ENCODE results near the gene PDIA6. TPM values are rescaled to one million over a fixed set of nuclear protein-coding genes. Genes with fewer than 3 reads are reported as not detected.

PDIA6 gene
- total RNA-seq, 2 experiments from 2014 or later: 25.5 to 26.3 TPM

DNA sequence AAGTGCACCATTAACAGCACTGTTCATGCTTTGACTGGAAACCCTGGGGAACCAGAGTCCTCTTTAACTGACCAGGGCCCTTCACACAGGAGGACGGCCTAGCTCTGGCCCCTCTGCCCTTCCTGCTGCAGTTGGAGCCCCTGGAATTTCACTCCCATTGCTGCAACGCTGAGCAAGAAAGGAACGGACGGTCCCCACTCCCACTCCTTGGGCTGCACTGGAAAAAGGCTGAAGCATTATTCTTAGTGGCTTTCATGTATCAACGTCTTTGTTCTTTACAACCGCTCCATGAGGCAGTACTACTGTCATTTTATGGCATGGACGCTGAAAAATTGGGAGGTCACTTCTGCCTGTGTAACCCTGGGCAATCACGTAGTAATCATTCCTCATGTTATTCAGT lies 9.9 kb downstream of the PDIA6 start:
- CTCF ChIA-PET: no interaction called here
- intact Hi-C loops (cut with DNase I, micrococcal nuclease): no loop called here
- H3K9me3 Mint-ChIP-seq: no peaks in the 10 kb centered on the region

DNA sequence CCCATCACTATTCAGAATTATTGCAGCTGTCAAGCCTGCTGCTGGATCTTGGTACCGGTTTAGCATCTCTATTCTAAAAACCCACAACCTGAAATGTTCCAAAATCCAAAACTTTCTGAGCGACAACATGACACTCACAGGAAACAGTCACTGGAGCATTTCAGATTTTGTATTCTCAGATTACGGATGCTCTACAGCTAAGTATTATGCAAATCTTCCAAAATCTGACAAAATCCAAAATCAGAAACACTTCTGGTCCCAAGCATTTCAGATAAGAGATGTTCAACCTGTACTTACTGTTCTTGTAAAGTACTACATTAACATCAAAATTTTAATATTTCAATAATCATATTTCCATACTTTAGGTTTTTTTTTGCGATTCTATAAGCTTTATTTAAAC lies 12.4 kb downstream of the PDIA6 start:
- H3K4me1 ChIP-seq (ENCODE audit: insufficient read depth, low read length): no peaks in the 10 kb centered on the region
- Mint-ChIP-seq H3K36me3 (ENCODE audit: low read depth) (peaks cover 81% of the 10 kb centered on the region), H3K27ac (no peak overlapping the region), H3K9me3 (no peaks in the 10 kb centered on the region), H3K4me1 (ENCODE audit: low read depth) (peaks cover 21% of the 10 kb centered on the region), H3K4me3 (no peak overlapping the region), H3K27me3 (no peaks in the 10 kb centered on the region)
- intact Hi-C loops (cut with DNase I, micrococcal nuclease): no loop called here
- H3K27ac ChIP-seq (ENCODE audit: low read depth in 1 of 2, low read length in 2 of 2): no peak overlapping the region
- H3K27me3 ChIP-seq (ENCODE audit: control insufficient read depth in 1 of 2, insufficient read depth in 2 of 2, low read length in 2 of 2): no peaks in the 10 kb centered on the region
- H3K9me3 ChIP-seq (ENCODE audit: control insufficient read depth in 1 of 2, insufficient read depth in 1 of 2, low read length in 2 of 2): no peaks in the 10 kb centered on the region
- TF ChIP-seq, protein P1, sequence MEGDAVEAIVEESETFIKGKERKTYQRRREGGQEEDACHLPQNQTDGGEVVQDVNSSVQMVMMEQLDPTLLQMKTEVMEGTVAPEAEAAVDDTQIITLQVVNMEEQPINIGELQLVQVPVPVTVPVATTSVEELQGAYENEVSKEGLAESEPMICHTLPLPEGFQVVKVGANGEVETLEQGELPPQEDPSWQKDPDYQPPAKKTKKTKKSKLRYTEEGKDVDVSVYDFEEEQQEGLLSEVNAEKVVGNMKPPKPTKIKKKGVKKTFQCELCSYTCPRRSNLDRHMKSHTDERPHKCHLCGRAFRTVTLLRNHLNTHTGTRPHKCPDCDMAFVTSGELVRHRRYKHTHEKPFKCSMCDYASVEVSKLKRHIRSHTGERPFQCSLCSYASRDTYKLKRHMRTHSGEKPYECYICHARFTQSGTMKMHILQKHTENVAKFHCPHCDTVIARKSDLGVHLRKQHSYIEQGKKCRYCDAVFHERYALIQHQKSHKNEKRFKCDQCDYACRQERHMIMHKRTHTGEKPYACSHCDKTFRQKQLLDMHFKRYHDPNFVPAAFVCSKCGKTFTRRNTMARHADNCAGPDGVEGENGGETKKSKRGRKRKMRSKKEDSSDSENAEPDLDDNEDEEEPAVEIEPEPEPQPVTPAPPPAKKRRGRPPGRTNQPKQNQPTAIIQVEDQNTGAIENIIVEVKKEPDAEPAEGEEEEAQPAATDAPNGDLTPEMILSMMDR (IDR thresholded peaks at IDR 0.05): no peak
- ChIA-PET POLR2A (no interaction called here), CTCF (no interaction called here)
- H3K36me3 ChIP-seq (ENCODE audit: insufficient read depth, low read length): peaks cover 50% of the 10 kb centered on the region
- ATAC-seq (ENCODE audit: poor library complexity) (no peak), DNase-seq (no peak)
- H3K4me3 ChIP-seq (ENCODE audit: low read length): no peak overlapping the region

More for the DNA sequence above, 9.9 kb downstream of the PDIA6 start:
- H3K4me3 ChIP-seq (ENCODE audit: low read length): no peak overlapping the region
- Mint-ChIP-seq H3K27ac (no peak overlapping the region), H3K36me3 (ENCODE audit: low read depth) (peaks cover 56% of the 10 kb centered on the region), H3K27me3 (no peaks in the 10 kb centered on the region), H3K4me1 (ENCODE audit: low read depth) (peaks cover 31% of the 10 kb centered on the region), H3K4me3 (no peak overlapping the region)
- DNase-seq (no peak), ATAC-seq (ENCODE audit: poor library complexity) (no peak)
- no peaks in the 10 kb centered on the region for H3K27me3 ChIP-seq (ENCODE audit: control insufficient read depth in 1 of 2, insufficient read depth in 2 of 2, low read length in 2 of 2)
- peaks cover 4% of the 10 kb centered on the region for H3K4me1 ChIP-seq (ENCODE audit: insufficient read depth, low read length)
- no peak overlapping the region for H3K27ac ChIP-seq (ENCODE audit: low read depth in 1 of 2, low read length in 2 of 2)
- TF ChIP-seq, protein P1 (IDR thresholded peaks at IDR 0.05): no peak
- POLR2A ChIA-PET: no interaction called here
- H3K9me3 ChIP-seq (ENCODE audit: control insufficient read depth in 1 of 2, insufficient read depth in 1 of 2, low read length in 2 of 2): no peaks in the 10 kb centered on the region
- H3K36me3 ChIP-seq (ENCODE audit: insufficient read depth, low read length): peaks cover 30% of the 10 kb centered on the region

DNA sequence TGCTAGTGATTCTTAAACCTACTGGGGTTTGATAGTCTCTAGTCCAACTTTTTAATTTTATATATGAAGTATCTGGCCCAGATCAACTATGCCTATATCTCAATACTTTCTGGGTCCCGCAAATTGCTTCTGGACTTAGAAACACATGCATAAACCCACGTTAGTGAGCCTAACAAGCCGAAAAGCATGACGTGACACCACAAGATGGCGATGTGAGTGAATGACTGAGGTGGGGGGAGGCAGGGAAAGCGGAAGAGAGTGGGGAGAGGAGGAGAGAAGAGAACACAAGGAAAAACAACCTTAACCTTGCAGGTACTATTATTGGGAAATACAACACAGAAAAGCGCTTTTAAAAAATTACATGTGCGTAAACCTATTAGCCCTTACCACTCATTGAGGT lies 13.8 kb downstream of the PDIA6 start:
- POLR2A ChIA-PET: no interaction called here
- TF ChIP-seq, protein P1 (IDR thresholded peaks at IDR 0.05): no peak
- H3K27me3 ChIP-seq (ENCODE audit: control insufficient read depth in 1 of 2, insufficient read depth in 2 of 2, low read length in 2 of 2): no peaks in the 10 kb centered on the region
- no peak for DNase-seq
- Mint-ChIP-seq H3K27me3 (no peaks in the 10 kb centered on the region), H3K27ac (no peak overlapping the region), H3K4me3 (no peak overlapping the region), H3K4me1 (ENCODE audit: low read depth) (peaks cover 21% of the 10 kb centered on the region), H3K36me3 (ENCODE audit: low read depth) (peaks cover 89% of the 10 kb centered on the region), H3K9me3 (no peaks in the 10 kb centered on the region)
- no peaks in the 10 kb centered on the region for H3K4me1 ChIP-seq (ENCODE audit: insufficient read depth, low read length)
- intact Hi-C loops (cut with DNase I, micrococcal nuclease): no loop called here
- ATAC-seq (ENCODE audit: poor library complexity): no peak
- no peaks in the 10 kb centered on the region for H3K9me3 ChIP-seq (ENCODE audit: control insufficient read depth in 1 of 2, insufficient read depth in 1 of 2, low read length in 2 of 2)
- CTCF ChIA-PET: no interaction called here
- H3K27ac ChIP-seq (ENCODE audit: low read depth in 1 of 2, low read length in 2 of 2): no peak overlapping the region
- peaks cover 60% of the 10 kb centered on the region for H3K36me3 ChIP-seq (ENCODE audit: insufficient read depth, low read length)
- no peak overlapping the region for H3K4me3 ChIP-seq (ENCODE audit: low read length)
